Uterus (tissue), 2 donors: ENCODE results near the gene OTOS.

Experiments used
- CTCF ChIP-seq, 4 experiments: fragments of 200-600 bp in 2 of 4; fragments of 450-650 bp in 2 of 4; sonication (generic) in 2 of 4; IDR thresholded peaks; one replicate each; pipeline ENCODE4 v1.5.1; 2016 to 2019; ENCODE audit warnings: antibody characterized with exemption in 4 of 4, mild to moderate bottlenecking in 2 of 4, moderate library complexity in 1 of 4
- POLR2A ChIP-seq, 2 donors: fragments of 450-650 bp; IDR thresholded peaks; one replicate each; pipeline ENCODE4 v1.6.1; 2016; ENCODE audit warnings: antibody characterized with exemption in 2 of 2, mild to moderate bottlenecking in 1 of 2, moderate library complexity in 1 of 2

GRCh38 chr2:240155048-240155744 is 14.7 kb upstream of the OTOS start:
- no peak for TF ChIP-seq CTCF (IDR thresholded peaks at IDR 0.05)
- no peak for TF ChIP-seq POLR2A (IDR thresholded peaks at IDR 0.05)
